Right lobe of liver (tissue), 6 donors: Measurements from ENCODE around the gene SSBP2. TPM values are rescaled to one million over a fixed set of nuclear protein-coding genes. Genes with fewer than 3 reads are reported as not detected.

Experiments used
- ATAC-seq, 4 donors: fragments of 200-7000 bp; cut with Tn5 transposase; one replicate each; pipeline ENCODE4 v1.9.1; 2020; ENCODE audit warnings: mild to moderate bottlenecking in 4 of 4, moderate library complexity in 4 of 4
- DNase-seq, 3 donors: peaks; one replicate each; pipeline ENCODE4 v3.0.0-alpha.2; 2020
- H3K27ac ChIP-seq, 3 donors: fragments of 200-600 bp; one replicate each; pipeline ENCODE4 v1.8.0; 2022
- H3K27me3 ChIP-seq, 2 donors: fragments of 200-600 bp; one replicate each; pipeline ENCODE4 v1.8.0; 2022
- H3K36me3 ChIP-seq, 4 donors: fragments of 200-600 bp; sonication (generic) in 1 of 4; one replicate each; pipeline versions ENCODE4 v1.5.1 to v1.8.0; 2017 to 2022; ENCODE audit warnings: control low read depth in 1 of 4
- H3K4me1 ChIP-seq, 4 donors: fragments of 200-600 bp; sonication (generic) in 1 of 4; one replicate each; pipeline versions ENCODE4 v1.5.1 to v1.8.0; 2017 to 2022; ENCODE audit warnings: control low read depth in 1 of 4
- H3K4me3 ChIP-seq, 3 donors: fragments of 200-600 bp; one replicate each; pipeline ENCODE4 v1.8.0; 2022
- H3K9me3 ChIP-seq, 4 donors: fragments of 200-600 bp; sonication (generic) in 1 of 4; one replicate each; pipeline versions ENCODE4 v1.5.1 to v1.8.0; 2017 to 2022; ENCODE audit warnings: control low read depth in 1 of 4
- CTCF ChIP-seq, 4 donors: fragments of 200-600 bp in 3 of 4; fragments of 450-650 bp in 1 of 4; IDR thresholded peaks; one replicate each; pipeline versions ENCODE4 v1.5.1 to v1.8.0; 2016 to 2022; ENCODE audit warnings: antibody characterized with exemption in 4 of 4, mild to moderate bottlenecking in 2 of 4
- POLR2A ChIP-seq: fragments of 450-650 bp; IDR thresholded peaks from one replicate; pipeline ENCODE4 v1.6.1; 2017; ENCODE audit warnings: antibody characterized with exemption, mild to moderate bottlenecking
- WGBS: methylation state at CpG from one replicate; pipeline ENCODE4 v1.1.6; 2018; ENCODE audit warnings: low coverage, low lambda C conversion rate; ENCODE audit not compliant: insufficient coverage; ENCODE audit errors: missing lambda C conversion rate; 5-methylcytosine and 5-hydroxymethylcytosine counted together
- intact Hi-C, 2 donors: fragments of 100-400 bp; cut with DNase I; formaldehyde crosslinking; loops; one replicate each; pipeline versions ENCODE4 v1.11.2 to v1.14.1; 2022
- total RNA-seq, 6 experiments: library from RNA; depleted of rRNA in 2 of 6; stranded (reverse); fragments of >200 nt in 2 of 6; fragmentation: NEBNext Ultra II Directional in 3 of 6; extraction: Animal tissue kit (Norgen Biotek cat#: 25700) in 3 of 6; gene quantifications; one replicate each; pipeline versions ENCODE4 v1.1.0 to v1.2.4, GENCODE V29; 2016 to 2023
- donor health status: DM: no; HTN: yes; CAD: no.
- donor health status: DM: no; HTN: no; CAD: no.
- donor health status: DM: no; HTN: no; CAD: no.
- donor health status: DM: no; HTN: yes; CAD: no.
- donor health status: DM: no; HTN: yes; CAD: no.

The SSBP2 gene
- total RNA-seq, 6 experiments from 2014 or later, result 2.0 to 4.8 (median 3.7) TPM

- WGBS, result 40% methylated on average over 1 of the region's 1 CpG
- Histone ChIP-seq H3K36me3 (no peaks in the 10 kb centered on the region), H3K4me1 (no peaks in the 10 kb centered on the region), H3K4me3 (no peak overlapping the region), H3K9me3 (no peaks in the 10 kb centered on the region), H3K27me3 (no peaks in the 10 kb centered on the region), H3K27ac (no peak overlapping the region)
- no peak for DNase-seq
- TF ChIP-seq CTCF (IDR thresholded peaks at IDR 0.05) (no peak), POLR2A (no peak)
- intact Hi-C loops, result no loop called here
- ATAC-seq, result peak; percentile 38 to 66 (median 53)
Observed at GRCh38 chr5:81579262-81579924, 171.5 kb downstream of the SSBP2 start.

- H3K4me3 ChIP-seq, result no peak overlapping the region
- no peaks in the 10 kb centered on the region for H3K27me3 ChIP-seq
- DNase-seq, result no peak
- no peak overlapping the region for H3K27ac ChIP-seq
- TF ChIP-seq POLR2A (no peak), CTCF (IDR thresholded peaks at IDR 0.05) (no peak)
- 75% methylated on average over 3 of the region's 3 CpGs for WGBS
- H3K4me1 ChIP-seq, result no peaks in the 10 kb centered on the region
- H3K9me3 ChIP-seq, result no peaks in the 10 kb centered on the region
- no peaks in the 10 kb centered on the region for H3K36me3 ChIP-seq
- ATAC-seq, result no peak
- intact Hi-C loops, result no loop called here
Observed at GRCh38 chr5:81577091-81577490, 173.8 kb downstream of the SSBP2 start.

- Histone ChIP-seq H3K27ac (no peak overlapping the region), H3K4me1 (no peaks in the 10 kb centered on the region), H3K36me3 (no peaks in the 10 kb centered on the region), H3K9me3 (no peaks in the 10 kb centered on the region), H3K4me3 (no peak overlapping the region), H3K27me3 (no peaks in the 10 kb centered on the region)
- 100% methylated on average over 1 of the region's 1 CpG for WGBS
- intact Hi-C loops, result no loop called here
- DNase-seq, result no peak
- no peak for ATAC-seq
- TF ChIP-seq CTCF (IDR thresholded peaks at IDR 0.05) (no peak), POLR2A (no peak)
Observed at GRCh38 chr5:81575924-81576323, 175.0 kb downstream of the SSBP2 start.

DNA sequence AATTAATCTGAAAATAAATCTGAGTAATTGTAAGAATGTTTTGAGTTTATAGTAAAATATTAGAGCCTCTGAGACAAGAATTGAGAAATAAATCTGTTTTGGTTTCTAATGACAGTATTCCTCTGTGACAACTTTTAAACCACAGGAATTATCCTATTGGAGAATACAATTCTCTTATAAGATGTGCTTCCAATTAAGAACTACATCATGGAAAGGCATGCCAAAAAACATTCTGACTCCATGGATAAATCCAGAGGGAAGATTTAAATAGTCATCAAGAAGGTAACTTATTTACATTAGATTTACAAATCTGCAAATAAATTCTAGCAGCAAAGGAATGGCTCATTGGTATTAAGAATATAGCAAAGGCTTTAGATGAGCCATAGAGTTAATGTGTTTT, 178.7 kb downstream of the SSBP2 start:
- ATAC-seq (no peak), DNase-seq (no peak)
- no peak for TF ChIP-seq POLR2A
- no peak for TF ChIP-seq CTCF (IDR thresholded peaks at IDR 0.05)
- intact Hi-C loops, result no loop called here
- H3K36me3 ChIP-seq, result no peaks in the 10 kb centered on the region
- no peaks in the 10 kb centered on the region for H3K9me3 ChIP-seq
- no peak overlapping the region for H3K4me3 ChIP-seq
- H3K4me1 ChIP-seq, result no peaks in the 10 kb centered on the region
- no peak overlapping the region for H3K27ac ChIP-seq
- no peaks in the 10 kb centered on the region for H3K27me3 ChIP-seq

GRCh38 chr5:81558188-81558587, 192.7 kb downstream of the SSBP2 start:
- no peak overlapping the region for H3K27ac ChIP-seq
- intact Hi-C loops, result no loop called here
- no peaks in the 10 kb centered on the region for H3K9me3 ChIP-seq
- H3K36me3 ChIP-seq, result no peaks in the 10 kb centered on the region
- no peaks in the 10 kb centered on the region for H3K4me1 ChIP-seq
- ATAC-seq, result no peak
- no peak overlapping the region for H3K4me3 ChIP-seq
- WGBS, result 25% methylated on average over 1 of the region's 1 CpG
- DNase-seq, result no peak
- no peak for TF ChIP-seq POLR2A
- no peak for TF ChIP-seq CTCF (IDR thresholded peaks at IDR 0.05)
- no peaks in the 10 kb centered on the region for H3K27me3 ChIP-seq
